Osteoblast (primary cell): ENCODE results near the gene RGCC. TPM values are rescaled to one million over a fixed set of nuclear protein-coding genes. Genes with fewer than 3 reads are reported as not detected.

Experiments used
- DNase-seq: peaks from one replicate; pipeline ENCODE4 v3.0.0; 2011; ENCODE audit warnings: low spot score, mixed read lengths; ENCODE audit not compliant: insufficient read length; ENCODE audit errors: missing footprints
- H2AFZ ChIP-seq: 2 replicates; pipeline ENCODE4 v1.6.0; 2011; ENCODE audit warnings: mild to moderate bottlenecking, low read length
- H3K27ac ChIP-seq: 2 replicates; pipeline ENCODE4 v1.5.1; 2011; ENCODE audit warnings: mild to moderate bottlenecking, low read depth, low read length, moderate library complexity
- H3K27me3 ChIP-seq: 2 replicates; pipeline ENCODE4 v1.6.0; 2012; ENCODE audit warnings: mild to moderate bottlenecking, control low read depth, inconsistent platforms, low read length, moderate library complexity; ENCODE audit not compliant: insufficient read depth
- H3K36me3 ChIP-seq: 2 replicates; pipeline ENCODE4 v1.5.1; 2011; ENCODE audit warnings: mild to moderate bottlenecking, low read length, control low read depth, moderate library complexity; ENCODE audit not compliant: insufficient read depth
- H3K4me1 ChIP-seq: 2 replicates; pipeline ENCODE4 v1.5.1; 2011; ENCODE audit warnings: mild to moderate bottlenecking, low read length, control low read depth, moderate library complexity; ENCODE audit not compliant: insufficient read depth
- H3K4me2 ChIP-seq: 2 replicates; pipeline ENCODE4 v1.6.0; 2011; ENCODE audit warnings: mild to moderate bottlenecking, low read length; ENCODE audit not compliant: insufficient read depth
- H3K4me3 ChIP-seq: fragments of 200-600 bp; sonication (generic); 3 replicates; pipeline ENCODE4 v1.5.1; 2012; ENCODE audit warnings: mild to moderate bottlenecking, low read length, inconsistent platforms; ENCODE audit not compliant: insufficient read depth
- H3K79me2 ChIP-seq: 2 replicates; pipeline ENCODE4 v1.6.0; 2012; ENCODE audit warnings: mild to moderate bottlenecking, low read length, control low read depth, inconsistent platforms; ENCODE audit not compliant: insufficient read depth
- H3K9me3 ChIP-seq: 2 replicates; pipeline ENCODE4 v1.5.1; 2011; ENCODE audit warnings: low read depth, low read length, control low read depth
- H4K20me1 ChIP-seq: 2 replicates; pipeline ENCODE4 v1.6.0; 2012; ENCODE audit warnings: mild to moderate bottlenecking, low read length, control low read depth; ENCODE audit not compliant: insufficient read depth
- CTCF ChIP-seq: IDR thresholded peaks from 2 replicates; pipeline ENCODE4 v1.5.1; 2011; ENCODE audit warnings: mild to moderate bottlenecking, low read depth, low read length, moderate library complexity; ENCODE audit errors: extremely low read depth
- total RNA-seq: library from RNA; depleted of rRNA; stranded (reverse); fragments of >200 nt; gene quantifications from 2 replicates; pipeline ENCODE4 v1.2.3, GENCODE V29; 2012

The RGCC gene
- total RNA-seq, 1 donor, result 2.2 TPM

GRCh38 chr13:41512441-41512840, 55.1 kb downstream of the RGCC start:
- Histone ChIP-seq H3K4me1 (no peaks in the 10 kb centered on the region), H3K4me3 (no peak overlapping the region), H3K4me2 (no peak overlapping the region), H3K36me3 (no peaks in the 10 kb centered on the region), H3K27ac (no peak overlapping the region), H3K79me2 (no peaks in the 10 kb centered on the region), H4K20me1 (no peaks in the 10 kb centered on the region), H2AFZ (no peak overlapping the region), H3K9me3 (no peaks in the 10 kb centered on the region), H3K27me3 (peaks cover 7% of the 10 kb centered on the region)
- DNase-seq, result no peak
- no peak for TF ChIP-seq CTCF

GRCh38 chr13:41513600-41513999, 56.2 kb downstream of the RGCC start:
- Histone ChIP-seq H3K4me1 (no peaks in the 10 kb centered on the region), H3K27ac (no peak overlapping the region), H3K79me2 (no peaks in the 10 kb centered on the region), H3K9me3 (no peaks in the 10 kb centered on the region), H3K4me3 (no peak overlapping the region), H4K20me1 (no peaks in the 10 kb centered on the region), H3K4me2 (no peak overlapping the region), H3K27me3 (peaks cover 11% of the 10 kb centered on the region), H2AFZ (no peak overlapping the region), H3K36me3 (no peaks in the 10 kb centered on the region)
- TF ChIP-seq CTCF, result no peak
- DNase-seq, result no peak

GRCh38 chr13:41514853-41515395, 57.6 kb downstream of the RGCC start:
- DNase-seq, result no peak
- Histone ChIP-seq H3K4me1 (no peaks in the 10 kb centered on the region), H3K9me3 (no peaks in the 10 kb centered on the region), H3K4me3 (no peak overlapping the region), H3K79me2 (no peaks in the 10 kb centered on the region), H2AFZ (no peak overlapping the region), H3K27me3 (peaks cover 5% of the 10 kb centered on the region), H3K4me2 (no peak overlapping the region), H3K36me3 (no peaks in the 10 kb centered on the region), H4K20me1 (no peaks in the 10 kb centered on the region), H3K27ac (no peak overlapping the region)
- no peak for TF ChIP-seq CTCF

- Histone ChIP-seq H3K4me3 (no peak overlapping the region), H3K9me3 (no peaks in the 10 kb centered on the region), H3K79me2 (no peaks in the 10 kb centered on the region), H4K20me1 (no peaks in the 10 kb centered on the region), H3K4me1 (peaks cover 5% of the 10 kb centered on the region), H3K4me2 (no peak overlapping the region), H3K36me3 (no peaks in the 10 kb centered on the region), H3K27me3 (peaks cover 5% of the 10 kb centered on the region), H3K27ac (no peak overlapping the region), H2AFZ (no peak overlapping the region)
- DNase-seq, result no peak
- TF ChIP-seq CTCF, result no peak
Observed at GRCh38 chr13:41515491-41516139, 58.3 kb downstream of the RGCC start.
